ENCODE data around the gene PPP1R18. TPM values are rescaled to one million over a fixed set of nuclear protein-coding genes. Genes with fewer than 3 reads are reported as not detected.
A peak's percentile ranks its signal among the peaks of the same experiment; 100 is the strongest.

PPP1R18 gene
- total and polyA plus RNA-seq, 9 of the 15 experiments (the other 6 are each of a cell fraction or from before 2014, with no cell fraction given), result 12.0 to 99.2 (median 42.6) TPM

DNA sequence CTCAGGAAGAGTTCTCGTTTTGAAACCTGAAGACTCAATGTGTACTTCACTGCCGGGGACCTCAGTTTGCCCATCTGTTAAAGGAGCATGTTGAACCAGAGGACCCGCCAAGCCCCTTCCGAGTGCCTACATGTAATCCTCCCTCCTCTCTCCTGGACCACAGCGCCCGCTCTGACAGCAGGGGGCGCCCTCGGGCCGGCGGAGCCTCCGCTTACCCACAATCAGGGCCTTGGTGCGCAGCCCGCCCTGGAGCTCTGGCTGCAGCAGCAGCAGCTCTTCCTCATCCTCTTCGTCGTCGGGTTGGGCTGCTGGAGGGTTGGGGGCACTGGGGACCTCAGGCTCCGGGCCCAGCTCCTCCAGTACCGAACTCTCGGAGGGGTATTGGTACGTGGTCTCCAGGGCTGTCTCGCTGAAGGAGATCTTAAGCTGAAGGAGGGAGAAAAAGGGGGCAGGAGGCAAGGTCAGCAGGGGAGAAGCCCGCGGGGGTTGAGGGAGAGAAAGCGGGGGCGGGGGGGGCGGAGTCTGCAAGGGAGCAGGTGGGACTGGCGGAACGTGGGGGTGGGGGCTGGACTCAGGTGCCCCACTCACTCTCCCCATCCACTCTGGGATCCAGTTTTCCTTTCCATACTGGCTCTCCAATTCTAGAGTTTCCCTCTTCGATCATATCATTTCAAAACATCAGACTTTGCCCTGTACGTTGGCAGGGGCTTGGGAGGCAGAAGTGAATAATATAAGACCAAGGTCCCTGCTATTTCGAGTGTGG, 7.3 kb downstream of the PPP1R18 start (continued):
- TF ChIP-seq, protein P1, sequence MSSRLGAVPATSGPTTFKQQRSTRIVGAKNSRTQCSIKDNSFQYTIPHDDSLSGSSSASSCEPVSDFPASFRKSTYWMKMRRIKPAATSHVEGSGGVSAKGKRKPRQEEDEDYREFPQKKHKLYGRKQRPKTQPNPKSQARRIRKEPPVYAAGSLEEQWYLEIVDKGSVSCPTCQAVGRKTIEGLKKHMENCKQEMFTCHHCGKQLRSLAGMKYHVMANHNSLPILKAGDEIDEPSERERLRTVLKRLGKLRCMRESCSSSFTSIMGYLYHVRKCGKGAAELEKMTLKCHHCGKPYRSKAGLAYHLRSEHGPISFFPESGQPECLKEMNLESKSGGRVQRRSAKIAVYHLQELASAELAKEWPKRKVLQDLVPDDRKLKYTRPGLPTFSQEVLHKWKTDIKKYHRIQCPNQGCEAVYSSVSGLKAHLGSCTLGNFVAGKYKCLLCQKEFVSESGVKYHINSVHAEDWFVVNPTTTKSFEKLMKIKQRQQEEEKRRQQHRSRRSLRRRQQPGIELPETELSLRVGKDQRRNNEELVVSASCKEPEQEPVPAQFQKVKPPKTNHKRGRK (tag; IDR thresholded peaks at IDR 0.05), result no peak
- no peak for TF ChIP-seq SMAD2 (IDR thresholded peaks at IDR 0.05; ENCODE audit: low read depth, low read length)
- TF ChIP-seq, protein P2, sequence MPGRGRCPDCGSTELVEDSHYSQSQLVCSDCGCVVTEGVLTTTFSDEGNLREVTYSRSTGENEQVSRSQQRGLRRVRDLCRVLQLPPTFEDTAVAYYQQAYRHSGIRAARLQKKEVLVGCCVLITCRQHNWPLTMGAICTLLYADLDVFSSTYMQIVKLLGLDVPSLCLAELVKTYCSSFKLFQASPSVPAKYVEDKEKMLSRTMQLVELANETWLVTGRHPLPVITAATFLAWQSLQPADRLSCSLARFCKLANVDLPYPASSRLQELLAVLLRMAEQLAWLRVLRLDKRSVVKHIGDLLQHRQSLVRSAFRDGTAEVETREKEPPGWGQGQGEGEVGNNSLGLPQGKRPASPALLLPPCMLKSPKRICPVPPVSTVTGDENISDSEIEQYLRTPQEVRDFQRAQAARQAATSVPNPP (IDR thresholded peaks at IDR 0.05; ENCODE audit: borderline replicate concordance, insufficient read depth, insufficient read length), result no peak
- TF ChIP-seq, protein P3, sequence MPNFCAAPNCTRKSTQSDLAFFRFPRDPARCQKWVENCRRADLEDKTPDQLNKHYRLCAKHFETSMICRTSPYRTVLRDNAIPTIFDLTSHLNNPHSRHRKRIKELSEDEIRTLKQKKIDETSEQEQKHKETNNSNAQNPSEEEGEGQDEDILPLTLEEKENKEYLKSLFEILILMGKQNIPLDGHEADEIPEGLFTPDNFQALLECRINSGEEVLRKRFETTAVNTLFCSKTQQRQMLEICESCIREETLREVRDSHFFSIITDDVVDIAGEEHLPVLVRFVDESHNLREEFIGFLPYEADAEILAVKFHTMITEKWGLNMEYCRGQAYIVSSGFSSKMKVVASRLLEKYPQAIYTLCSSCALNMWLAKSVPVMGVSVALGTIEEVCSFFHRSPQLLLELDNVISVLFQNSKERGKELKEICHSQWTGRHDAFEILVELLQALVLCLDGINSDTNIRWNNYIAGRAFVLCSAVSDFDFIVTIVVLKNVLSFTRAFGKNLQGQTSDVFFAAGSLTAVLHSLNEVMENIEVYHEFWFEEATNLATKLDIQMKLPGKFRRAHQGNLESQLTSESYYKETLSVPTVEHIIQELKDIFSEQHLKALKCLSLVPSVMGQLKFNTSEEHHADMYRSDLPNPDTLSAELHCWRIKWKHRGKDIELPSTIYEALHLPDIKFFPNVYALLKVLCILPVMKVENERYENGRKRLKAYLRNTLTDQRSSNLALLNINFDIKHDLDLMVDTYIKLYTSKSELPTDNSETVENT (CRISPR knock-in tag; IDR thresholded peaks at IDR 0.05), result peak; percentile 15; the same call in 1 of the 2 replicates
- no peak for TF ChIP-seq HDAC6 (IDR thresholded peaks at IDR 0.05; ENCODE audit: low read depth, low read length)
- no peak for TF ChIP-seq NR2C1 (IDR thresholded peaks at IDR 0.05)
- no peak for TF ChIP-seq NR2C1 (tag; IDR thresholded peaks at IDR 0.05)
- no peak for TF ChIP-seq TGIF2 (CRISPR knock-in tag; IDR thresholded peaks at IDR 0.05)
- TF ChIP-seq NFIC (IDR thresholded peaks at IDR 0.05), result no peak
- no peak for TF ChIP-seq NFE2 (IDR thresholded peaks at IDR 0.05; ENCODE audit: low read depth)
- no peak for TF ChIP-seq THRAP3 (IDR thresholded peaks at IDR 0.05; ENCODE audit: borderline replicate concordance)
- TF ChIP-seq ZBTB7A (IDR thresholded peaks at IDR 0.05; ENCODE audit: borderline replicate concordance, control insufficient read depth, low read depth, low read length), result peak; percentile 92
- no peak for TF ChIP-seq KLF6 (CRISPR knock-in tag; IDR thresholded peaks at IDR 0.05; ENCODE audit: borderline replicate concordance)
- TF ChIP-seq, protein P4, sequence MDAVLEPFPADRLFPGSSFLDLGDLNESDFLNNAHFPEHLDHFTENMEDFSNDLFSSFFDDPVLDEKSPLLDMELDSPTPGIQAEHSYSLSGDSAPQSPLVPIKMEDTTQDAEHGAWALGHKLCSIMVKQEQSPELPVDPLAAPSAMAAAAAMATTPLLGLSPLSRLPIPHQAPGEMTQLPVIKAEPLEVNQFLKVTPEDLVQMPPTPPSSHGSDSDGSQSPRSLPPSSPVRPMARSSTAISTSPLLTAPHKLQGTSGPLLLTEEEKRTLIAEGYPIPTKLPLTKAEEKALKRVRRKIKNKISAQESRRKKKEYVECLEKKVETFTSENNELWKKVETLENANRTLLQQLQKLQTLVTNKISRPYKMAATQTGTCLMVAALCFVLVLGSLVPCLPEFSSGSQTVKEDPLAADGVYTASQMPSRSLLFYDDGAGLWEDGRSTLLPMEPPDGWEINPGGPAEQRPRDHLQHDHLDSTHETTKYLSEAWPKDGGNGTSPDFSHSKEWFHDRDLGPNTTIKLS (IDR thresholded peaks at IDR 0.05; ENCODE audit: borderline replicate concordance, low read depth), result no peak
- TF ChIP-seq NCOR1 (IDR thresholded peaks at IDR 0.05), result no peak
- TF ChIP-seq, protein P5, sequence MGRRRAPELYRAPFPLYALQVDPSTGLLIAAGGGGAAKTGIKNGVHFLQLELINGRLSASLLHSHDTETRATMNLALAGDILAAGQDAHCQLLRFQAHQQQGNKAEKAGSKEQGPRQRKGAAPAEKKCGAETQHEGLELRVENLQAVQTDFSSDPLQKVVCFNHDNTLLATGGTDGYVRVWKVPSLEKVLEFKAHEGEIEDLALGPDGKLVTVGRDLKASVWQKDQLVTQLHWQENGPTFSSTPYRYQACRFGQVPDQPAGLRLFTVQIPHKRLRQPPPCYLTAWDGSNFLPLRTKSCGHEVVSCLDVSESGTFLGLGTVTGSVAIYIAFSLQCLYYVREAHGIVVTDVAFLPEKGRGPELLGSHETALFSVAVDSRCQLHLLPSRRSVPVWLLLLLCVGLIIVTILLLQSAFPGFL (CRISPR knock-in tag; IDR thresholded peaks at IDR 0.05), result no peak
- no peak for TF ChIP-seq MEF2D (tag; conservative IDR thresholded peaks at IDR 0.05; ENCODE audit: low read depth)
- TF ChIP-seq BRD9 (IDR thresholded peaks at IDR 0.05; ENCODE audit: low read depth, partially characterized antibody), result no peak
- TF ChIP-seq IRF2 (CRISPR knock-in tag; IDR thresholded peaks at IDR 0.05), result no peak
- TF ChIP-seq, protein P6, sequence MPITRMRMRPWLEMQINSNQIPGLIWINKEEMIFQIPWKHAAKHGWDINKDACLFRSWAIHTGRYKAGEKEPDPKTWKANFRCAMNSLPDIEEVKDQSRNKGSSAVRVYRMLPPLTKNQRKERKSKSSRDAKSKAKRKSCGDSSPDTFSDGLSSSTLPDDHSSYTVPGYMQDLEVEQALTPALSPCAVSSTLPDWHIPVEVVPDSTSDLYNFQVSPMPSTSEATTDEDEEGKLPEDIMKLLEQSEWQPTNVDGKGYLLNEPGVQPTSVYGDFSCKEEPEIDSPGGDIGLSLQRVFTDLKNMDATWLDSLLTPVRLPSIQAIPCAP (CRISPR knock-in tag; IDR thresholded peaks at IDR 0.05; ENCODE audit: borderline replicate concordance), result no peak
